H9 (cell line): ENCODE data around the gene MRPL20. TPM values are rescaled to one million over a fixed set of nuclear protein-coding genes. Genes with fewer than 3 reads are reported as not detected.

Experiments used
- DNase-seq: peaks from one replicate; pipeline ENCODE4 v3.0.0-alpha.2; 2017
- H2AFZ ChIP-seq: one replicate; pipeline ENCODE4 v1.6.1; 2013; ENCODE audit warnings: mild to moderate bottlenecking, low read length, control low read depth, moderate library complexity
- H2AK5ac ChIP-seq: 2 replicates; pipeline ENCODE4 v1.6.1; 2013; ENCODE audit warnings: low read length, control low read depth, mixed read lengths; ENCODE audit not compliant: insufficient read length
- H2BK120ac ChIP-seq: one replicate; pipeline ENCODE4 v1.6.1; 2013; ENCODE audit warnings: low read depth, mild to moderate bottlenecking, low read length, control low read depth, inconsistent platforms; ENCODE audit not compliant: poor library complexity, severe bottlenecking
- H2BK12ac ChIP-seq: 2 replicates; pipeline ENCODE4 v1.6.1; 2013; ENCODE audit warnings: low read length, control low read depth, mixed read lengths, low read depth; ENCODE audit not compliant: insufficient read length
- H2BK15ac ChIP-seq: 2 replicates; pipeline ENCODE4 v1.6.1; 2013; ENCODE audit warnings: low read depth, low read length, control low read depth
- H2BK20ac ChIP-seq: one replicate; pipeline ENCODE4 v1.6.1; 2013; ENCODE audit warnings: low read depth, mild to moderate bottlenecking, low read length, control low read depth, inconsistent platforms; ENCODE audit not compliant: poor library complexity, severe bottlenecking
- H2BK5ac ChIP-seq: 2 replicates; pipeline ENCODE4 v1.6.1; 2013; ENCODE audit warnings: low read length, control low read depth, mixed read lengths; ENCODE audit not compliant: insufficient read length
- H3K14ac ChIP-seq: 2 replicates; pipeline ENCODE4 v1.6.1; 2013; ENCODE audit warnings: low read length, control low read depth; ENCODE audit not compliant: insufficient read depth
- H3K18ac ChIP-seq: 2 replicates; pipeline ENCODE4 v1.6.1; 2013; ENCODE audit warnings: low read depth, mild to moderate bottlenecking, mixed read lengths, low read length, control low read depth; ENCODE audit not compliant: insufficient read length
- H3K23ac ChIP-seq: 2 replicates; pipeline ENCODE4 v1.6.1; 2013; ENCODE audit warnings: low read length, control low read depth, mixed read lengths, low read depth; ENCODE audit not compliant: insufficient read length
- H3K23me2 ChIP-seq: 2 replicates; pipeline ENCODE4 v1.6.1; 2013; ENCODE audit warnings: low read depth, mild to moderate bottlenecking, mixed read lengths, low read length, control low read depth; ENCODE audit not compliant: insufficient read length, poor library complexity, severe bottlenecking
- H3K27ac ChIP-seq: 2 replicates; pipeline ENCODE4 v1.5.1; 2013; ENCODE audit warnings: low read length, control low read depth, mixed read lengths, low read depth; ENCODE audit not compliant: insufficient read length
- H3K27me3 ChIP-seq: 2 replicates; pipeline ENCODE4 v1.6.1; 2013; ENCODE audit warnings: low read length, control low read depth, inconsistent platforms; ENCODE audit not compliant: insufficient read depth
- H3K4ac ChIP-seq: 2 replicates; pipeline ENCODE4 v1.6.1; 2013; ENCODE audit warnings: low read depth, mild to moderate bottlenecking, control low read depth, inconsistent platforms, low read length, moderate library complexity
- H3K4me1 ChIP-seq: 2 replicates; pipeline ENCODE4 v1.6.1; 2013; ENCODE audit warnings: low read length, control low read depth, inconsistent platforms; ENCODE audit not compliant: insufficient read depth
- H3K4me2 ChIP-seq: 2 replicates; pipeline ENCODE4 v1.6.1; 2013; ENCODE audit warnings: low read length, control low read depth, mixed read lengths; ENCODE audit not compliant: insufficient read length, insufficient read depth
- H3K56ac ChIP-seq: 2 replicates; pipeline ENCODE4 v1.6.1; 2013; ENCODE audit warnings: low read depth, mild to moderate bottlenecking, mixed read lengths, low read length, control low read depth; ENCODE audit not compliant: insufficient read length
- H3K79me1 ChIP-seq: 2 replicates; pipeline ENCODE4 v1.6.1; 2013; ENCODE audit warnings: low read depth, mild to moderate bottlenecking, moderate library complexity, low read length, control low read depth, inconsistent platforms; ENCODE audit not compliant: insufficient read depth, poor library complexity, severe bottlenecking
- H3K79me2 ChIP-seq: 2 replicates; pipeline ENCODE4 v1.6.1; 2013; ENCODE audit warnings: low read length, control low read depth, inconsistent platforms; ENCODE audit not compliant: insufficient read depth
- H3K9ac ChIP-seq: 2 replicates; pipeline ENCODE4 v1.6.1; 2013; ENCODE audit warnings: low read length, control low read depth, mixed read lengths; ENCODE audit not compliant: insufficient read length; ENCODE audit errors: extremely low read depth
- H3K9me3 ChIP-seq: one replicate; pipeline ENCODE4 v1.6.1; 2013; ENCODE audit warnings: low read depth, low read length, inconsistent platforms; ENCODE audit not compliant: control insufficient read depth
- H3T11ph ChIP-seq: one replicate; pipeline ENCODE4 v1.6.1; 2013; ENCODE audit warnings: mild to moderate bottlenecking, low read length, control low read depth, inconsistent platforms
- H4K20me1 ChIP-seq: one replicate; pipeline ENCODE4 v1.6.1; 2013; ENCODE audit not compliant: control insufficient read depth, insufficient read length, insufficient read depth
- H4K5ac ChIP-seq: 2 replicates; pipeline ENCODE4 v1.6.1; 2013; ENCODE audit warnings: low read depth, mild to moderate bottlenecking, mixed read lengths, low read length, control low read depth; ENCODE audit not compliant: insufficient read length
- H4K8ac ChIP-seq: replicated peaks from 2 replicates; pipeline ENCODE4 v1.6.1; 2013; ENCODE audit warnings: low read length, control low read depth, mixed read lengths, low read depth; ENCODE audit not compliant: insufficient read length
- H4K91ac ChIP-seq: 2 replicates; pipeline ENCODE4 v1.6.1; 2013; ENCODE audit warnings: low read depth, mild to moderate bottlenecking, moderate library complexity, mixed read lengths, low read length, control low read depth; ENCODE audit not compliant: insufficient read length
- H3K27ac Mint-ChIP-seq, 3 experiments: 2 replicates in 2 of 3; 3 replicates in 1 of 3; pipeline ENCODE4 v1.8.0; 2020 to 2021; ENCODE audit warnings: mixed read lengths in 3 of 3, mild to moderate bottlenecking in 1 of 3, moderate library complexity in 1 of 3
- H3K27me3 Mint-ChIP-seq: 2 replicates; pipeline ENCODE4 v1.8.0; 2021; ENCODE audit warnings: low read depth, mild to moderate bottlenecking, moderate library complexity, mixed read lengths
- H3K36me3 Mint-ChIP-seq, 3 experiments: 2 replicates in 2 of 3; 3 replicates in 1 of 3; pipeline ENCODE4 v1.8.0; 2020 to 2021; ENCODE audit warnings: low read depth in 3 of 3, mixed read lengths in 3 of 3; ENCODE audit not compliant: insufficient read depth in 1 of 3
- H3K4me1 Mint-ChIP-seq, 2 experiments: 2 replicates each; pipeline ENCODE4 v1.8.0; 2020; ENCODE audit warnings: mixed read lengths in 2 of 2
- H3K4me3 Mint-ChIP-seq, 2 experiments: 2 replicates in 1 of 2; 3 replicates in 1 of 2; pipeline ENCODE4 v1.8.0; 2020 to 2021; ENCODE audit warnings: mild to moderate bottlenecking in 2 of 2, mixed read lengths in 2 of 2, moderate library complexity in 1 of 2
- H3K9me3 Mint-ChIP-seq, 2 experiments: 2 replicates in 1 of 2; 3 replicates in 1 of 2; pipeline ENCODE4 v1.8.0; 2020; ENCODE audit warnings: mild to moderate bottlenecking in 2 of 2, mixed read lengths in 2 of 2, moderate library complexity in 1 of 2
- WGBS: extraction: QIAGEN DNeasy Blood & Tissue Kit; methylation state at CpG from one replicate; pipeline ENCODE4 v1.1.7; 2013; ENCODE audit warnings: missing lambda C conversion rate, low lambda C conversion rate, mixed read lengths; ENCODE audit not compliant: insufficient read length; ENCODE audit errors: extremely low coverage; 5-methylcytosine and 5-hydroxymethylcytosine counted together
- total RNA-seq: library from RNA; stranded (reverse); gene quantifications from 2 replicates; pipeline ENCODE4 v1.2.1, GENCODE V29; 2021
- TF ChIP-seq, protein P1 (sequence below): fragments of 200-600 bp; sonication (generic); conservative IDR thresholded peaks from 3 replicates; pipeline ENCODE4 v1.8.0; 2021; ENCODE audit warnings: antibody characterized with exemption, mild to moderate bottlenecking

MRPL20 gene
- total RNA-seq, 1 experiment from 2014 or later = 162 TPM

DNA sequence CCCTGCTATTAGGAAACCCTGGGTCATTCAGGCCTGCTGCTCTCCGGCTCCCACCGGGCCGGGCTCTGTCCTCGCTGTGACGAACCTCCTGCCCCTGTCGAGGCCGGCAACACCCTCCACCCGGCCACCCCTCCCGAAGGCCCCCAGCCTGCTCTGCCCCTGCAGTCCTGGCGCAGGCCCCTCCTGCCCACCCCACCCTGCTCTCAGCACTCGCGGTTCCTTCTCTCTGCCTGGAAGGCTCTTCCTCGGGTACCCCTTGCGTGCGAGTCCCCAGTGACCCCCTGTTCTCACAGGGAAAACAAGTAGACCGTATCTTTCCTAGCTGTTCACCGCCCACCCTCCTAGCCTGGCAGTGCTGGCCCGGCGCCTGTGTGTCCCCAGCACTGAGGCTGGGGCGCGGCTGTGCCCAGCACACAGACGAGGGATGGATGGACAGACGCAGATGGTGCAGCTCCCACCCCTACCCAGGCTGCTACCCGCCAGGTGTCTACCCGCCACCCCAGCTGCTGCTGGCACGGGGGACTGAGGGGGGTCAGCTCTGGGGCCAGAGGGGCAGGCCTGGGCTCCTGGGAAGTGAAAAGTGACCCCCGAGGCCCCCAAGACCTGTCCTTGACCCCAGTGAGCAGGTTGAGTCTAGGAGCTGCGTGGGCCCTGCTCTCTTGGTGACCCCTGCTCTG, 25.3 kb upstream of the MRPL20 start:
- no peak overlapping the region for H4K8ac ChIP-seq
- no peak overlapping the region for H2BK5ac ChIP-seq
- no peak overlapping the region for H3K4me2 ChIP-seq
- DNase-seq = no peak
- no peak overlapping the region for H3K56ac ChIP-seq
- no peaks in the 10 kb centered on the region for H4K20me1 ChIP-seq
- no peaks in the 10 kb centered on the region for H3K27me3 ChIP-seq
- H2BK12ac ChIP-seq = no peak overlapping the region
- H3K14ac ChIP-seq = peak overlapping the region; percentile 41
- peaks cover 10% of the 10 kb centered on the region for H3K23me2 ChIP-seq
- no peak overlapping the region for H3K27ac ChIP-seq
- peaks cover 2% of the 10 kb centered on the region; the same call in 1 of the 2 replicates for H3K4me1 ChIP-seq
- H3K79me1 ChIP-seq = no peaks in the 10 kb centered on the region
- H2BK120ac ChIP-seq = no peak overlapping the region
- no peak overlapping the region for H4K91ac ChIP-seq
- no peak overlapping the region for H2BK15ac ChIP-seq
- Mint-ChIP-seq H3K27ac (peak overlapping the region in 2 of 3 experiments; percentile 79 to 95; a peak in 2 of 7 replicates), H3K4me1 (peaks cover 31 to 46% of the 10 kb centered on the region in 2 experiments), H3K9me3 (peaks cover 3 to 4% of the 10 kb centered on the region in 2 experiments; a peak in 4 of 5 replicates), H3K4me3 (peak overlapping the region in 1 of 2 experiments; percentile 29; a peak in 2 of 5 replicates), H3K27me3 (no peaks in the 10 kb centered on the region), H3K36me3 (peaks cover 3 to 5% (median 4%) of the 10 kb centered on the region in 3 experiments; a peak in 5 of 7 replicates)
- H3K23ac ChIP-seq = no peak overlapping the region
- no peak overlapping the region for H4K5ac ChIP-seq
- H3K18ac ChIP-seq = no peak overlapping the region
- no peaks in the 10 kb centered on the region for H3K9me3 ChIP-seq
- no peak overlapping the region for H3K9ac ChIP-seq
- TF ChIP-seq, protein P1, sequence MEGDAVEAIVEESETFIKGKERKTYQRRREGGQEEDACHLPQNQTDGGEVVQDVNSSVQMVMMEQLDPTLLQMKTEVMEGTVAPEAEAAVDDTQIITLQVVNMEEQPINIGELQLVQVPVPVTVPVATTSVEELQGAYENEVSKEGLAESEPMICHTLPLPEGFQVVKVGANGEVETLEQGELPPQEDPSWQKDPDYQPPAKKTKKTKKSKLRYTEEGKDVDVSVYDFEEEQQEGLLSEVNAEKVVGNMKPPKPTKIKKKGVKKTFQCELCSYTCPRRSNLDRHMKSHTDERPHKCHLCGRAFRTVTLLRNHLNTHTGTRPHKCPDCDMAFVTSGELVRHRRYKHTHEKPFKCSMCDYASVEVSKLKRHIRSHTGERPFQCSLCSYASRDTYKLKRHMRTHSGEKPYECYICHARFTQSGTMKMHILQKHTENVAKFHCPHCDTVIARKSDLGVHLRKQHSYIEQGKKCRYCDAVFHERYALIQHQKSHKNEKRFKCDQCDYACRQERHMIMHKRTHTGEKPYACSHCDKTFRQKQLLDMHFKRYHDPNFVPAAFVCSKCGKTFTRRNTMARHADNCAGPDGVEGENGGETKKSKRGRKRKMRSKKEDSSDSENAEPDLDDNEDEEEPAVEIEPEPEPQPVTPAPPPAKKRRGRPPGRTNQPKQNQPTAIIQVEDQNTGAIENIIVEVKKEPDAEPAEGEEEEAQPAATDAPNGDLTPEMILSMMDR = no peak
- no peak overlapping the region for H2BK20ac ChIP-seq
- peaks cover 2% of the 10 kb centered on the region; the same call in 1 of the 2 replicates for H3K79me2 ChIP-seq
- no peak overlapping the region for H2AK5ac ChIP-seq
- no peak overlapping the region for H3K4ac ChIP-seq
- no peak overlapping the region for H2AFZ ChIP-seq
- no CpG with 5 or more reads among the region's 28 CpGs for WGBS
- no peak overlapping the region for H3T11ph ChIP-seq
